Spleen (tissue), 7 donors: ENCODE results near the gene PSORS1C2.

ENCODE experiments used
- CTCF ChIP-seq, 11 experiments: fragments of 200-600 bp in 7 of 11; fragments of 450-650 bp in 4 of 11; sonication (generic) in 4 of 11; IDR thresholded peaks in 8 of 11; conservative IDR thresholded peaks in 3 of 11; 1 replicate in 7 of 11; 2 replicates in 4 of 11; pipeline versions ENCODE4 v1.4.0 to v1.8.0; 2016 to 2021; ENCODE audit warnings: antibody characterized with exemption in 11 of 11, inconsistent platforms in 4 of 11, mild to moderate bottlenecking in 1 of 11
- POLR2AphosphoS5 ChIP-seq, 3 donors: sonication (generic); formaldehyde crosslinking; IDR thresholded peaks; one replicate each; pipeline ENCODE4 v1.5.1; 2017; ENCODE audit warnings: antibody characterized with exemption in 3 of 3
- donor health status: DM: no; HTN: no; CAD: no; lungs with moderate emphysema.
- donor health status: DM: no; HTN: no; CAD: no.
- donor health status: DM: no; HTN: no; CAD: no.

- TF ChIP-seq CTCF (IDR thresholded peaks at IDR 0.05 in 8 of 11, conservative IDR thresholded peaks at IDR 0.05 in 3 of 11) = no peak
- TF ChIP-seq POLR2AphosphoS5 (IDR thresholded peaks at IDR 0.05) = no peak
These were observed 48.9 kb upstream of the PSORS1C2 start for GRCh38 chr6:31187780-31188194.
